Measurements from ENCODE around the gene TUNAR. TPM values are rescaled to one million over a fixed set of nuclear protein-coding genes. Genes with fewer than 3 reads are reported as not detected.

Gene TUNAR
- not detected for total RNA-seq

GRCh38 chr14:95876761-95877538 lies at the start of gene TUNAR:
Gene TUNAR, plus strand, starts transcription at chr14:95876832.
- no peak for DNase-seq (ENCODE audit: low spot score)
- ATAC-seq (ENCODE audit: low FRiP score) = no peak
- TF ChIP-seq CTCF (IDR thresholded peaks at IDR 0.05) = no peak

- DNase-seq (ENCODE audit: low spot score) = no peak
- no peak for TF ChIP-seq CTCF (IDR thresholded peaks at IDR 0.05)
- no peak for ATAC-seq (ENCODE audit: low FRiP score)
These were observed 47.9 kb upstream of the TUNAR start for GRCh38 chr14:95828649-95829265.

- no peak for TF ChIP-seq CTCF (IDR thresholded peaks at IDR 0.05)
- no peak for ATAC-seq (ENCODE audit: low FRiP score)
- DNase-seq (ENCODE audit: low spot score) = no peak
These were observed 47.3 kb upstream of the TUNAR start for GRCh38 chr14:95829321-95829720.

- ATAC-seq (ENCODE audit: low FRiP score) = no peak
- DNase-seq (ENCODE audit: low spot score) = no peak
- no peak for TF ChIP-seq CTCF (IDR thresholded peaks at IDR 0.05)
These were observed 46.2 kb upstream of the TUNAR start for GRCh38 chr14:95830386-95830785.

- TF ChIP-seq CTCF (IDR thresholded peaks at IDR 0.05) = no peak
- no peak for ATAC-seq (ENCODE audit: low FRiP score)
- no peak for DNase-seq (ENCODE audit: low spot score)
These were observed 45.6 kb upstream of the TUNAR start for GRCh38 chr14:95831041-95831440.

- TF ChIP-seq CTCF (IDR thresholded peaks at IDR 0.05) = no peak
- ATAC-seq (ENCODE audit: low FRiP score) (no peak), DNase-seq (ENCODE audit: low spot score) (no peak)
These were observed 45.2 kb upstream of the TUNAR start for GRCh38 chr14:95831468-95831867.

GRCh38 chr14:95832012-95832411 lies 44.6 kb upstream of the TUNAR start:
- DNase-seq (ENCODE audit: low spot score) (no peak), ATAC-seq (ENCODE audit: low FRiP score) (no peak)

More at GRCh38 chr14:95832012-95832411, 44.6 kb upstream of the TUNAR start:
- TF ChIP-seq CTCF (IDR thresholded peaks at IDR 0.05) = no peak
